ENCODE data around the gene NEAT1. TPM values are rescaled to one million over a fixed set of nuclear protein-coding genes. Genes with fewer than 3 reads are reported as not detected.

NEAT1 gene
- total and polyA plus RNA-seq, 2 of the 8 experiments (the other 6 are each of a cell fraction or from before 2014, with no cell fraction given), result 2.4 to 10.7 TPM

DNA sequence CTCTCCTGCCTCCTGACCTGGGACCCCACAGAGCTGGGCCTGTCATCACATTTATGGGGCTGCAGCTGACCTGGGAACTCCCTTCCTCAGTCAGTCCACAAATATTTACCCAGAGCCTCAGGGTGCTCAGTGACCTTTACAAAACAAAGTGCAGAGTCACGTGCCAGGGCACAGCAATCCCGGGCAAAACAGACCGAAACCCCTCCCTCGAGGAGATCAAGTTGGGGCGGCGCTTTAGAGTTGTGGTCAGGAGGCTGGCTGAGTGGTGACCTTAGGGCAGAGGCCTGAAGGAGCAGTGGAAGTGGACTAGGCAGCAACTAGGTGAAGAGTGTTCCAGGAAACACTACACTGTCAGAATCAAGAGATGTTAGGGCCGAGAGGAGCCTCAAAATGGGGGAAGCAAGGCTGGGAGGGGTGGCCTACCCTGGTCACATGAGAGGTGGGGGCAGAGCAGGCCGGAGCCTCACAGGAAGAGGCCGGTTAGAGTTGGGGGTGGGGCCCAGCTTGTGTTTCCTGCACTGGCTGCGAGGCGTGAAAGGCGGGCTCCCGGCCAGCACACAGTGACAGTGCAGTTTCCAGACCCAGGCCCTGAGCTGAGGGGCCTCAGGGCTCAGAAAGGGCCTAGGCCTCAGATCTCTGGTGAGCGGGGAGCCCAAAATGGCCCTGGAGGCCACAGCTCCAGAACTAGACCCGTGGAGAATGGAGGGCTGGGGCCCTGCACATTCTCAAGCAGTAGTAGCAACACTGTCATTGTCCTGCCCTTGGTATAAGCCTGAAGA, 3.7 kb upstream of the NEAT1 start (continued):
- no peak for TF ChIP-seq KDM1A (IDR thresholded peaks at IDR 0.05; ENCODE audit: borderline replicate concordance, low read length)
- TF ChIP-seq RNF2 (IDR thresholded peaks at IDR 0.05; ENCODE audit: borderline replicate concordance, low read depth, low read length, missing control alignments, poor library complexity, severe bottlenecking), result no peak
- TF ChIP-seq FOSL1 (IDR thresholded peaks at IDR 0.05; ENCODE audit: insufficient read depth, low read depth, low read length), result no peak
- TF ChIP-seq SP4 (IDR thresholded peaks at IDR 0.05; ENCODE audit: low read length), result no peak
- peak; percentile 61 for TF ChIP-seq TBP (IDR thresholded peaks at IDR 0.05; ENCODE audit: low read depth, low read length)
- peak; percentile 85 for TF ChIP-seq ASH2L (IDR thresholded peaks at IDR 0.05; ENCODE audit: low read length)
- TF ChIP-seq BACH1 (IDR thresholded peaks at IDR 0.05; ENCODE audit: low read length), result peak; percentile 97
- peak in 1 of 2 experiments; percentile 32; a peak in 1 of 4 replicates for TF ChIP-seq HDAC2 (IDR thresholded peaks at IDR 0.05; ENCODE audit: borderline replicate concordance in 1 of 2, low read depth in 2 of 2, low read length in 2 of 2)
- TF ChIP-seq CBX5 (IDR thresholded peaks at IDR 0.05; ENCODE audit: low read depth, low read length), result no peak
- no peak for TF ChIP-seq TCF12 (IDR thresholded peaks at IDR 0.05; ENCODE audit: low read depth, low read length)
- TF ChIP-seq TEAD4 (IDR thresholded peaks at IDR 0.05; ENCODE audit: low read depth, low read length), result 0 out of 2 replicates have a peak, but pooled peaks have one; percentile 31
- TF ChIP-seq RBBP5 (IDR thresholded peaks at IDR 0.05; ENCODE audit: borderline replicate concordance, low read depth, low read length), result peak; percentile 31; the same call in 1 of the 2 replicates
- peak; percentile 53; the same call in 1 of the 2 replicates for TF ChIP-seq CREB1 (IDR thresholded peaks at IDR 0.05)
- no peak for TF ChIP-seq SUZ12 (IDR thresholded peaks at IDR 0.05; ENCODE audit: low read length)
- no peak; the same call in 1 of the 2 replicates for TF ChIP-seq CHD2 (IDR thresholded peaks at IDR 0.05; ENCODE audit: low read length)
- TF ChIP-seq, protein P1, sequence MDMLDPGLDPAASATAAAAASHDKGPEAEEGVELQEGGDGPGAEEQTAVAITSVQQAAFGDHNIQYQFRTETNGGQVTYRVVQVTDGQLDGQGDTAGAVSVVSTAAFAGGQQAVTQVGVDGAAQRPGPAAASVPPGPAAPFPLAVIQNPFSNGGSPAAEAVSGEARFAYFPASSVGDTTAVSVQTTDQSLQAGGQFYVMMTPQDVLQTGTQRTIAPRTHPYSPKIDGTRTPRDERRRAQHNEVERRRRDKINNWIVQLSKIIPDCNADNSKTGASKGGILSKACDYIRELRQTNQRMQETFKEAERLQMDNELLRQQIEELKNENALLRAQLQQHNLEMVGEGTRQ (IDR thresholded peaks at IDR 0.05; ENCODE audit: low read length), result peak; percentile 52
- TF ChIP-seq, protein P2, sequence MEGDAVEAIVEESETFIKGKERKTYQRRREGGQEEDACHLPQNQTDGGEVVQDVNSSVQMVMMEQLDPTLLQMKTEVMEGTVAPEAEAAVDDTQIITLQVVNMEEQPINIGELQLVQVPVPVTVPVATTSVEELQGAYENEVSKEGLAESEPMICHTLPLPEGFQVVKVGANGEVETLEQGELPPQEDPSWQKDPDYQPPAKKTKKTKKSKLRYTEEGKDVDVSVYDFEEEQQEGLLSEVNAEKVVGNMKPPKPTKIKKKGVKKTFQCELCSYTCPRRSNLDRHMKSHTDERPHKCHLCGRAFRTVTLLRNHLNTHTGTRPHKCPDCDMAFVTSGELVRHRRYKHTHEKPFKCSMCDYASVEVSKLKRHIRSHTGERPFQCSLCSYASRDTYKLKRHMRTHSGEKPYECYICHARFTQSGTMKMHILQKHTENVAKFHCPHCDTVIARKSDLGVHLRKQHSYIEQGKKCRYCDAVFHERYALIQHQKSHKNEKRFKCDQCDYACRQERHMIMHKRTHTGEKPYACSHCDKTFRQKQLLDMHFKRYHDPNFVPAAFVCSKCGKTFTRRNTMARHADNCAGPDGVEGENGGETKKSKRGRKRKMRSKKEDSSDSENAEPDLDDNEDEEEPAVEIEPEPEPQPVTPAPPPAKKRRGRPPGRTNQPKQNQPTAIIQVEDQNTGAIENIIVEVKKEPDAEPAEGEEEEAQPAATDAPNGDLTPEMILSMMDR (IDR thresholded peaks at IDR 0.05; ENCODE audit: control extremely low read depth in 1 of 3, insufficient read depth in 1 of 3, low read depth in 1 of 3, low read length in 3 of 3), result no peak
- no peak for TF ChIP-seq NANOG (IDR thresholded peaks at IDR 0.05; ENCODE audit: insufficient read depth, low read depth, low read length, poor library complexity, severe bottlenecking)
- no peak for TF ChIP-seq JUND (IDR thresholded peaks at IDR 0.05; ENCODE audit: low read length)

All from H1 (cell line).